Measurements from ENCODE around the gene COL8A2. TPM values are rescaled to one million over a fixed set of nuclear protein-coding genes. Genes with fewer than 3 reads are reported as not detected.

COL8A2 gene
- total RNA-seq, 2 experiments from 2014 or later = not detected

- CTCF ChIA-PET = interaction anchor here (1.3 to 12.3 kb wide), 4 partner anchors 9 to 60 kb away, joined by 3 to 307 read pairs (median 6); no protein-coding TSS in a partner anchor
- H3K4me3 Mint-ChIP-seq = no peak overlapping the region
- H3K4me1 Mint-ChIP-seq = peaks cover 6% of the 10 kb centered on the region
- ATAC-seq (no peak), DNase-seq (no peak)
- no peaks in the 10 kb centered on the region for H3K9me3 Mint-ChIP-seq (ENCODE audit: low read depth)
- H3K36me3 Mint-ChIP-seq = no peaks in the 10 kb centered on the region
- H3K27ac Mint-ChIP-seq = no peak overlapping the region
- H3K27me3 Mint-ChIP-seq = peaks cover 24% of the 10 kb centered on the region
Observed at GRCh38 chr1:36128126-36128904, 3.3 kb upstream of the COL8A2 start.

- H3K27me3 Mint-ChIP-seq = peaks cover 36% of the 10 kb centered on the region
- ATAC-seq = no peak
- peaks cover 8% of the 10 kb centered on the region for H3K4me1 Mint-ChIP-seq
- no peak for DNase-seq
- H3K9me3 Mint-ChIP-seq (ENCODE audit: low read depth) = no peaks in the 10 kb centered on the region
- H3K36me3 Mint-ChIP-seq = no peaks in the 10 kb centered on the region
- no peak overlapping the region for H3K4me3 Mint-ChIP-seq
- no peak overlapping the region for H3K27ac Mint-ChIP-seq
- CTCF ChIA-PET = interaction anchor here (1.3 to 12.3 kb wide), 2 partner anchors 28 to 61 kb away, joined by 4 to 307 read pairs; no protein-coding TSS in a partner anchor
Observed at GRCh38 chr1:36126797-36127500, 1.9 kb upstream of the COL8A2 start.

- ATAC-seq = no peak
- no peaks in the 10 kb centered on the region for H3K9me3 Mint-ChIP-seq (ENCODE audit: low read depth)
- no peaks in the 10 kb centered on the region for H3K36me3 Mint-ChIP-seq
- DNase-seq = no peak
- CTCF ChIA-PET = interaction anchor here (0.6 kb wide), 1 partner anchor 148 kb away, joined by 3 read pairs; no protein-coding TSS in a partner anchor
- H3K27ac Mint-ChIP-seq = no peak overlapping the region
- peaks cover 40% of the 10 kb centered on the region for H3K27me3 Mint-ChIP-seq
- H3K4me1 Mint-ChIP-seq = peaks cover 8% of the 10 kb centered on the region
- H3K4me3 Mint-ChIP-seq = no peak overlapping the region
Observed at GRCh38 chr1:36126005-36126716, 1.1 kb upstream of the COL8A2 start.

GRCh38 chr1:36124404-36125128 is 456 bp downstream of the COL8A2 start:
- Mint-ChIP-seq H3K27me3 (peaks cover 42% of the 10 kb centered on the region), H3K4me1 (peaks cover 8% of the 10 kb centered on the region), H3K27ac (no peak overlapping the region), H3K9me3 (ENCODE audit: low read depth) (no peaks in the 10 kb centered on the region), H3K36me3 (no peaks in the 10 kb centered on the region), H3K4me3 (no peak overlapping the region)
- CTCF ChIA-PET = no interaction called here
- no peak for DNase-seq
- no peak for ATAC-seq

GRCh38 chr1:36123356-36123755 is 1.7 kb downstream of the COL8A2 start:
- Mint-ChIP-seq H3K36me3 (no peaks in the 10 kb centered on the region), H3K4me3 (no peak overlapping the region), H3K27me3 (peaks cover 42% of the 10 kb centered on the region), H3K9me3 (ENCODE audit: low read depth) (no peaks in the 10 kb centered on the region), H3K4me1 (peaks cover 8% of the 10 kb centered on the region), H3K27ac (no peak overlapping the region)
- CTCF ChIA-PET = interaction anchor here (1.0 to 2.6 kb wide), 2 partner anchors 9 to 11 kb away, joined by 3 to 12 read pairs; no protein-coding TSS in a partner anchor
- peak; percentile 31 for ATAC-seq
- no peak for DNase-seq

- no peak overlapping the region for H3K4me3 Mint-ChIP-seq
- ATAC-seq = no peak
- peaks cover 8% of the 10 kb centered on the region for H3K4me1 Mint-ChIP-seq
- H3K27me3 Mint-ChIP-seq = peaks cover 42% of the 10 kb centered on the region
- H3K27ac Mint-ChIP-seq = no peak overlapping the region
- CTCF ChIA-PET = interaction anchor here (1.0 to 2.6 kb wide), 2 partner anchors 10 to 12 kb away, joined by 3 to 12 read pairs; no protein-coding TSS in a partner anchor
- H3K9me3 Mint-ChIP-seq (ENCODE audit: low read depth) = no peaks in the 10 kb centered on the region
- no peak for DNase-seq
- H3K36me3 Mint-ChIP-seq = no peaks in the 10 kb centered on the region
Observed at GRCh38 chr1:36122062-36123030, 2.7 kb downstream of the COL8A2 start.

- Mint-ChIP-seq H3K27ac (no peak overlapping the region), H3K27me3 (peaks cover 29% of the 10 kb centered on the region), H3K4me3 (no peak overlapping the region), H3K4me1 (peaks cover 6% of the 10 kb centered on the region), H3K36me3 (no peaks in the 10 kb centered on the region), H3K9me3 (ENCODE audit: low read depth) (no peaks in the 10 kb centered on the region)
- DNase-seq (no peak), ATAC-seq (no peak)
- CTCF ChIA-PET = interaction anchor here (0.8 to 3.9 kb wide), 4 partner anchors 10 to 144 kb away, joined by 3 to 38 read pairs (median 5); no protein-coding TSS in a partner anchor
Observed at GRCh38 chr1:36119456-36119855, 5.6 kb downstream of the COL8A2 start.

GRCh38 chr1:36118447-36119204 is 6.4 kb downstream of the COL8A2 start:
- DNase-seq (no peak), ATAC-seq (no peak)
- Mint-ChIP-seq H3K4me1 (peaks cover 5% of the 10 kb centered on the region), H3K4me3 (no peak overlapping the region), H3K27ac (no peak overlapping the region), H3K9me3 (ENCODE audit: low read depth) (no peaks in the 10 kb centered on the region), H3K27me3 (peaks cover 21% of the 10 kb centered on the region), H3K36me3 (no peaks in the 10 kb centered on the region)
- CTCF ChIA-PET = interaction anchor here (0.8 to 3.9 kb wide), 6 partner anchors 10 to 145 kb away, joined by 3 to 38 read pairs (median 5); partner anchors contain the start of gene TRAPPC3

GRCh38 chr1:36116901-36117300 is 8.1 kb downstream of the COL8A2 start:
- Mint-ChIP-seq H3K27ac (no peak overlapping the region), H3K27me3 (peaks cover 5% of the 10 kb centered on the region), H3K36me3 (no peaks in the 10 kb centered on the region), H3K4me1 (peaks cover 3% of the 10 kb centered on the region), H3K4me3 (no peak overlapping the region), H3K9me3 (ENCODE audit: low read depth) (no peaks in the 10 kb centered on the region)
- CTCF ChIA-PET = interaction anchor here (1.0 to 3.9 kb wide), 6 partner anchors 10 to 32 kb away, joined by 3 to 38 read pairs (median 5); partner anchors contain the start of gene TRAPPC3
- no peak for DNase-seq
- no peak for ATAC-seq

GRCh38 chr1:36115931-36116330 is 9.1 kb downstream of the COL8A2 start:
- Mint-ChIP-seq H3K27me3 (peaks cover 2% of the 10 kb centered on the region), H3K9me3 (ENCODE audit: low read depth) (no peaks in the 10 kb centered on the region), H3K4me3 (no peak overlapping the region), H3K27ac (no peak overlapping the region), H3K36me3 (no peaks in the 10 kb centered on the region), H3K4me1 (peaks cover 11% of the 10 kb centered on the region)
- no peak for ATAC-seq
- CTCF ChIA-PET = interaction anchor here (0.8 to 1.8 kb wide), 3 partner anchors 16 to 170 kb away, joined by 3 to 4 read pairs (median 4); no protein-coding TSS in a partner anchor
- DNase-seq = no peak

- no peak overlapping the region for H3K4me3 Mint-ChIP-seq
- CTCF ChIA-PET = interaction anchor here (0.8 to 1.4 kb wide), 3 partner anchors 15 to 171 kb away, joined by 3 to 4 read pairs (median 3); no protein-coding TSS in a partner anchor
- H3K4me1 Mint-ChIP-seq = peaks cover 15% of the 10 kb centered on the region
- DNase-seq (no peak), ATAC-seq (no peak)
- H3K9me3 Mint-ChIP-seq (ENCODE audit: low read depth) = no peaks in the 10 kb centered on the region
- peaks cover 2% of the 10 kb centered on the region for H3K27me3 Mint-ChIP-seq
- no peaks in the 10 kb centered on the region for H3K36me3 Mint-ChIP-seq
- no peak overlapping the region for H3K27ac Mint-ChIP-seq
Observed at GRCh38 chr1:36115200-36115669, 9.8 kb downstream of the COL8A2 start.

Data from activated CD8-positive, alpha-beta memory T cell treated with anti-CD3 and anti-CD28 coated beads, Interleukin-2, amount 10 ng/mL, durations not matched to agents 7 days and 5 days (primary cell).